HG03159 (cell line): ENCODE results near the gene HNRNPA3.
"Not testable (repeated sequence)": the region's sequence is repeated elsewhere in the genome, so short reads cannot be mapped to it uniquely, and the experiment has no call there.

Experiments
- ATAC-seq: cut with Tn5 transposase; IDR thresholded peaks from one replicate; pipeline ENCODE4 v1.9.1; 2021; ENCODE audit warnings: mild to moderate bottlenecking, moderate library complexity; ENCODE audit not compliant: unreplicated experiment

The HNRNPA3 gene

GRCh38 chr2:177232098-177232704, 19.6 kb downstream of the HNRNPA3 start:
- no peak for ATAC-seq

- ATAC-seq, result no peak
These were observed 21.7 kb downstream of the HNRNPA3 start for GRCh38 chr2:177234267-177234666.

GRCh38 chr2:177235855-177236437, 23.4 kb downstream of the HNRNPA3 start:
- no peak for ATAC-seq

GRCh38 chr2:177237932-177238331, 25.3 kb downstream of the HNRNPA3 start:
- ATAC-seq, result no peak

- ATAC-seq, result no peak
These were observed 26.5 kb downstream of the HNRNPA3 start for GRCh38 chr2:177239053-177239452.

- ATAC-seq, result peak; percentile 83
These were observed 27.5 kb downstream of the HNRNPA3 start for GRCh38 chr2:177239932-177240630.

- no peak for ATAC-seq
These were observed 29.1 kb downstream of the HNRNPA3 start for GRCh38 chr2:177241711-177242120.

GRCh38 chr2:177242121-177242987, 29.8 kb downstream of the HNRNPA3 start:
- no peak for ATAC-seq

- no peak for ATAC-seq
These were observed 30.5 kb downstream of the HNRNPA3 start for GRCh38 chr2:177243073-177243472.

- ATAC-seq, result no peak
These were observed 30.9 kb downstream of the HNRNPA3 start for GRCh38 chr2:177243476-177243875.

- ATAC-seq, result no peak
These were observed 31.7 kb downstream of the HNRNPA3 start for GRCh38 chr2:177244244-177244771.

- no peak for ATAC-seq
These were observed 32.4 kb downstream of the HNRNPA3 start for GRCh38 chr2:177245010-177245422.

GRCh38 chr2:177246000-177246399, 33.4 kb downstream of the HNRNPA3 start:
- ATAC-seq, result no peak

GRCh38 chr2:177246523-177247030, 34.0 kb downstream of the HNRNPA3 start:
- not testable (repeated sequence) for ATAC-seq

GRCh38 chr2:177247693-177248262, 35.2 kb downstream of the HNRNPA3 start:
- no peak for ATAC-seq

- ATAC-seq, result no peak
These were observed 36.4 kb downstream of the HNRNPA3 start for GRCh38 chr2:177249038-177249437.

- no peak for ATAC-seq
These were observed 37.9 kb downstream of the HNRNPA3 start for GRCh38 chr2:177250461-177250860.

- no peak for ATAC-seq
These were observed 38.6 kb downstream of the HNRNPA3 start for GRCh38 chr2:177251165-177251542.

- ATAC-seq, result no peak
These were observed 40.4 kb downstream of the HNRNPA3 start for GRCh38 chr2:177252808-177253531.

GRCh38 chr2:177253704-177254103, 41.1 kb downstream of the HNRNPA3 start:
- no peak for ATAC-seq
